GM12878 (cell line): ENCODE measurements around the gene MS4A4E. TPM values are rescaled to one million over a fixed set of nuclear protein-coding genes. Genes with fewer than 3 reads are reported as not detected.

Experiments used
- ATAC-seq: fragments of 200-7000 bp; cut with Tn5 transposase; 3 replicates; pipeline ENCODE4 v1.9.1; 2020; ENCODE audit warnings: mild to moderate bottlenecking, moderate library complexity
- BruUV-seq: library from RNA; stranded (reverse); fragments of 400-500 nt; replicated peaks from 2 replicates; lab custom pipeline; 2021; lab: Mats Ljungman, UMichigan
- CTCF ChIA-PET: fragments of 300-600 bp; sonication (Branson Sonifier 250); formaldehyde crosslinking; extraction: SDS; loops from one replicate; lab custom pipeline; 2021; ENCODE audit warnings: inconsistent platforms; lab: Yijun Ruan, JAX
- POLR2A ChIA-PET: fragments of 350-600 bp; formaldehyde crosslinking; extraction: SDS; loops from one replicate; lab custom pipeline; 2021; ENCODE audit warnings: inconsistent platforms; lab: Charles Lee
- RAD21 ChIA-PET: fragments of 300-600 bp; sonication (Branson Sonifier 250); formaldehyde crosslinking; loops from one replicate; lab custom pipeline; 2023; ENCODE audit warnings: antibody characterized with exemption; ENCODE audit not compliant: unreplicated experiment; lab: Charles Lee
- SMC1A ChIA-PET: fragments of 300-600 bp; sonication (Branson Sonifier 250); formaldehyde crosslinking; loops from one replicate; lab custom pipeline; 2023; ENCODE audit not compliant: unreplicated experiment, uncharacterized antibody; lab: Charles Lee
- DNase-seq: peaks from one replicate; pipeline ENCODE4 v3.0.0-alpha.2; 2011; ENCODE audit warnings: low read depth, low spot score
- FAIRE-seq: peaks from 3 replicates; lab custom pipeline; 2011; peaks lifted over from hg19 to GRCh38; lab: Jason Lieb, UNC
- H2AFZ ChIP-seq: 2 replicates; pipeline ENCODE4 v1.6.0; 2011; ENCODE audit warnings: low read depth, low read length, control low read depth; ENCODE audit not compliant: control insufficient read depth
- H3K27ac ChIP-seq: 2 replicates; pipeline ENCODE4 v1.5.1; 2011; ENCODE audit warnings: control low read depth; ENCODE audit not compliant: control insufficient read depth, insufficient read depth
- H3K27me3 ChIP-seq, 2 experiments: replicated peaks in 1 of 2; 2 replicates each; pipeline versions ENCODE4 v1.6.0 to v1.6.1; 2011; ENCODE audit warnings: low read length in 1 of 2; ENCODE audit not compliant: control insufficient read depth in 2 of 2, insufficient read depth in 2 of 2
- H3K36me3 ChIP-seq, 2 experiments: 2 replicates each; pipeline ENCODE4 v1.5.1; 2011; ENCODE audit warnings: low read length in 1 of 2; ENCODE audit not compliant: control insufficient read depth in 2 of 2, insufficient read depth in 2 of 2
- H3K4me1 ChIP-seq: 2 replicates; pipeline ENCODE4 v1.6.1; 2011; ENCODE audit warnings: mild to moderate bottlenecking, low read length, moderate library complexity, mixed read lengths; ENCODE audit not compliant: control insufficient read depth, insufficient read depth
- H3K4me2 ChIP-seq: 2 replicates; pipeline ENCODE4 v1.6.0; 2011; ENCODE audit warnings: control low read depth; ENCODE audit not compliant: control insufficient read depth, insufficient read depth
- H3K4me3 ChIP-seq: fragments of 200-600 bp; sonication (generic); 2 replicates; pipeline ENCODE4 v1.5.1; 2016
- H3K79me2 ChIP-seq: 2 replicates; pipeline ENCODE4 v1.6.0; 2011; ENCODE audit warnings: low read length; ENCODE audit not compliant: control insufficient read depth, insufficient read depth
- H3K9ac ChIP-seq: 2 replicates; pipeline ENCODE4 v1.8.0; 2011; ENCODE audit warnings: low read length, control low read depth, mixed read lengths; ENCODE audit not compliant: control insufficient read depth, insufficient read depth
- H3K9me3 ChIP-seq: replicated peaks from 3 replicates; pipeline ENCODE4 v1.5.1; 2011; ENCODE audit warnings: mild to moderate bottlenecking, low read length; ENCODE audit not compliant: control insufficient read depth, insufficient read depth
- H4K20me1 ChIP-seq: 2 replicates; pipeline ENCODE4 v1.6.0; 2011; ENCODE audit not compliant: control insufficient read depth, insufficient read depth
- BRCA1 ChIP-seq: IDR thresholded peaks from 2 replicates; pipeline ENCODE4 v1.6.1; 2011; ENCODE audit warnings: low read depth, low read length, improper control_type of control experiment
- CBX5 ChIP-seq: sonication (generic); IDR thresholded peaks from 2 replicates; pipeline ENCODE4 v1.6.1; 2016; ENCODE audit warnings: low read depth, moderate library complexity, mild to moderate bottlenecking, inconsistent platforms
- CHD4 ChIP-seq: fragments of 200-600 bp; sonication (generic); IDR thresholded peaks from 2 replicates; pipeline ENCODE4 v1.6.1; 2016; ENCODE audit warnings: mild to moderate bottlenecking
- RUNX3 ChIP-seq: IDR thresholded peaks from 2 replicates; pipeline ENCODE4 v1.6.1; 2012; ENCODE audit warnings: low read length, inconsistent platforms
- SUPT20H ChIP-seq: IDR thresholded peaks from 2 replicates; pipeline ENCODE4 v1.6.1; 2011; ENCODE audit warnings: low read depth, mild to moderate bottlenecking, low read length, moderate library complexity, borderline replicate concordance; ENCODE audit not compliant: control insufficient read depth
- WGBS: methylation state at CpG from one replicate; pipeline ENCODE4 v1.1.6; 2016; ENCODE audit warnings: low lambda C conversion rate; ENCODE audit not compliant: insufficient replicate concordance, insufficient coverage; ENCODE audit errors: missing lambda C conversion rate; 5-methylcytosine and 5-hydroxymethylcytosine counted together
- in situ Hi-C: fragments of 300-500 bp; cut with MboI; formaldehyde crosslinking; loops from 9 replicates; pipeline ENCODE4 v1.14.3; 2018; ENCODE audit warnings: mixed read lengths
- intact Hi-C: fragments of 100-400 bp; cut with micrococcal nuclease; formaldehyde crosslinking; loops from one replicate; pipeline ENCODE4 v1.14.2; 2022; ENCODE audit not compliant: unreplicated experiment
- polyA plus RNA-seq, 11 experiments: library from polyadenylated mRNA; depleted of rRNA in 4 of 11; unstranded in 6 of 11; stranded (reverse) in 5 of 11; fragments of >200 nt; fragmentation: Nextera tagmentation in 4 of 11; fragmentation: Illumina TruSeq in 1 of 11; extraction: Ambion mirVana in 4 of 11; extraction: Trizol in 1 of 11; gene quantifications; 1 replicate in 1 of 11; 2 replicates in 10 of 11; pipeline versions ENCODE4 v1.2.1 to v1.2.3, GENCODE V29; 2011 to 2016; ENCODE audit warnings: inconsistent platforms in 2 of 11, missing spikeins in 2 of 11, low read depth in 1 of 11
- total RNA-seq, 4 experiments: library from RNA; depleted of rRNA in 3 of 4; stranded (reverse); fragments of >200 nt in 3 of 4; fragmentation: Illumina TruSeq in 1 of 4; extraction: Trizol in 1 of 4; gene quantifications; 2 replicates each; pipeline versions ENCODE4 v1.2.1 to v1.2.3, GENCODE V29; 2013 to 2021
- TF ChIP-seq, protein P1 (sequence below): fragments of 450-650 bp; IDR thresholded peaks from 2 replicates; pipeline ENCODE4 v1.6.1; 2018; ENCODE audit warnings: borderline replicate concordance, mild to moderate bottlenecking; ENCODE audit not compliant: partially characterized antibody

Gene MS4A4E
- total and polyA plus RNA-seq, 10 of the 15 experiments (the other 5 are each of a cell fraction or from before 2014, with no cell fraction given), result 0.06 to 0.92 (median 0.45) TPM; not detected in 3

DNA sequence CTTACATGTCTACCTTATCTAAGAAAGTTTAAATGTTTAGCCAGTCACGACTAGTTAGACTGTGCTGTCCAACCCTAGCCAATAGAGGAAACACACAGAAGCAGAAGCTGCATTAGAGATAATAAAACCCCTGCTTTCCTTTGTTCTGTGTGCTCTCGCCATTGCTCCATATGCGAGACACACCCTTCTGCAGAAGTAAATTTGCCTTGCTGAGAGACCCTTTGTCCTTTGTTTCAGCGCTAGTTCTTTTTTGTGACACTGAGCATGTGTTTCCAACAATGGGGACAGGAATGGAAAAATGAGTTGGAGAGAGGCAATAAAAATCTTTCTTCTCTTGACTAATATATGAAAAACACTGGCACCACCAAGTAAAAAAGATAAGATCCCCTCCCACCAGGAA, 18.1 kb upstream of the MS4A4E start:
- Histone ChIP-seq H3K4me2 (no peak overlapping the region), H3K9ac (no peak overlapping the region), H2AFZ (no peak overlapping the region), H3K79me2 (no peaks in the 10 kb centered on the region), H3K27me3 (no peaks in the 10 kb centered on the region), H3K4me1 (no peaks in the 10 kb centered on the region), H3K4me3 (no peak overlapping the region)
- ATAC-seq (no peak), FAIRE-seq (no peak)
- RAD21 ChIA-PET, result no interaction called here
- in situ Hi-C loops, result no loop called here
- no peak for TF ChIP-seq BRCA1
- TF ChIP-seq, all 136 proteins: peak for 0
- SMC1A ChIA-PET, result no interaction called here
- 48% methylated on average over 4 of the region's 4 CpGs for WGBS
- H3K27ac ChIP-seq, result no peak overlapping the region
- no peak for DNase-seq
- BruUV-seq, result no TSS peak
- intact Hi-C loops, result no loop called here
- CTCF ChIA-PET, result interaction anchor here (1.1 to 2.0 kb wide), 2 partner anchors 10 to 84 kb away, joined by 3 to 7 read pairs; no protein-coding TSS in a partner anchor
- no peaks in the 10 kb centered on the region; the same call in 2 of the 3 replicates for H3K9me3 ChIP-seq
- no peaks in the 10 kb centered on the region for H4K20me1 ChIP-seq
- POLR2A ChIA-PET, result no interaction called here
- H3K36me3 ChIP-seq, result no peaks in the 10 kb centered on the region

DNA sequence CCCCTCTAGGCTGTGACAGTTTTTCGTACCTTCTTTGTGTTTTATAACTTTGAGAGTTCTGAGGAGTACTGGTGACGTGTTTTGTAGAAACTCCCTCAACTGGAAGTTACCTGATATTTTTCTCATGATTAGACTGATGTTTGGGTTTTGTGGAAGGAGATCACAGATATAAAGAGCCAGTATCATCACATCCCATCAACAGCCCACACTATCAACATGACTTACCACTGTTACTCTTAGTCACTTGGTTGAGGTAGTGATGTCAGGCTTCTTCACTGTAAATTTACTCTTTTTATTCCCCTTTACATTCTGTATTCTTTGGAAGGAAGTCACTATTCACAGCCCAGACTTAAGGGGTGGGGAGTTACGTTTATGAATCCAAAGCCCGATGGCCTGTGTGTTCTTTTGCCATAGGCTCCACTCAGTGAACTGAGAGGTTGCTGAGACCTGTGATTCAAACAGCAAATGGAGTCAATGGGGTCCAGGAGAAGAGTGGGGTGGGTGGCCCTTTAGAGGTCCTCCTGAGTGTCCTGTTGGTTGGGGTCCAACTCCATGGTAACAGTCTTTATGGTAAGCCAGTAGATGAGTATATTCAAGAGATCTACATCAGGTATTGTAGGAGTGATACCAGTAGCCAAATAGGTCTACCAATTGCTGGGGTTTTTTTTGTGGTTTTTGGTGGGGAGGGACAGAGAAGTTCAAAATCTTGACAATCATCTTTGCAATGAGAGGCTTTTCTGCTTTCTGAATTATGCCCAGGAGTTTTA, 15.2 kb upstream of the MS4A4E start:
- H3K4me1 ChIP-seq, result no peaks in the 10 kb centered on the region
- in situ Hi-C loops (loop anchor here (5.0 to 10.0 kb wide), 2 partner anchors 436 to 503 kb away; partner anchors contain the start of gene STX3), intact Hi-C loops (loop anchor here (10.0 kb wide), 2 partner anchors 183 to 273 kb away; no protein-coding TSS in a partner anchor)
- H3K4me3 ChIP-seq, result no peak overlapping the region
- ATAC-seq, result no peak
- H3K27me3 ChIP-seq, result no peaks in the 10 kb centered on the region
- H3K27ac ChIP-seq, result no peak overlapping the region
- no peak overlapping the region for H2AFZ ChIP-seq
- no peak for DNase-seq
- H4K20me1 ChIP-seq, result no peaks in the 10 kb centered on the region
- TF ChIP-seq CBX5 (no peak), CHD4 (no peak), SUPT20H (no peak), RUNX3 (peak; percentile 43)
- TF ChIP-seq, protein P1, sequence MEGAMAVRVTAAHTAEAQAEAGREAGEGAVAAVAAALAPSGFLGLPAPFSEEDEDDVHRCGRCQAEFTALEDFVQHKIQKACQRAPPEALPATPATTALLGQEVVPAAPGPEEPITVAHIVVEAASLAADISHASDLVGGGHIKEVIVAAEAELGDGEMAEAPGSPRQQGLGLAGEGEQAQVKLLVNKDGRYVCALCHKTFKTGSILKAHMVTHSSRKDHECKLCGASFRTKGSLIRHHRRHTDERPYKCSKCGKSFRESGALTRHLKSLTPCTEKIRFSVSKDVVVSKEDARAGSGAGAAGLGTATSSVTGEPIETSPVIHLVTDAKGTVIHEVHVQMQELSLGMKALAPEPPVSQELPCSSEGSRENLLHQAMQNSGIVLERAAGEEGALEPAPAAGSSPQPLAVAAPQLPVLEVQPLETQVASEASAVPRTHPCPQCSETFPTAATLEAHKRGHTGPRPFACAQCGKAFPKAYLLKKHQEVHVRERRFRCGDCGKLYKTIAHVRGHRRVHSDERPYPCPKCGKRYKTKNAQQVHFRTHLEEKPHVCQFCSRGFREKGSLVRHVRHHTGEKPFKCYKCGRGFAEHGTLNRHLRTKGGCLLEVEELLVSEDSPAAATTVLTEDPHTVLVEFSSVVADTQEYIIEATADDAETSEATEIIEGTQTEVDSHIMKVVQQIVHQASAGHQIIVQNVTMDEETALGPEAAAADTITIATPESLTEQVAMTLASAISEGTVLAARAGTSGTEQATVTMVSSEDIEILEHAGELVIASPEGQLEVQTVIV, result no peak
- BruUV-seq, result no TSS peak
- H3K79me2 ChIP-seq, result no peaks in the 10 kb centered on the region
- 50% methylated on average over 4 of the region's 4 CpGs for WGBS
- SMC1A ChIA-PET, result no interaction called here
- no peak overlapping the region for H3K4me2 ChIP-seq
- no peak overlapping the region for H3K9ac ChIP-seq
- H3K36me3 ChIP-seq, result no peaks in the 10 kb centered on the region
- RAD21 ChIA-PET, result no interaction called here
- no peak for FAIRE-seq
- CTCF ChIA-PET, result no interaction called here
- peaks cover 11% of the 10 kb centered on the region; the same call in 2 of the 3 replicates for H3K9me3 ChIP-seq
- POLR2A ChIA-PET, result no interaction called here
